Hepatocyte (in vitro differentiated cells): ENCODE measurements around the gene ADGRG6. TPM values are rescaled to one million over a fixed set of nuclear protein-coding genes. Genes with fewer than 3 reads are reported as not detected.

Source experiments
- DNase-seq: peaks from one replicate; pipeline ENCODE4 v3.0.0-alpha.2; 2016; ENCODE audit warnings: low spot score
- H2AFZ ChIP-seq: fragments of 200-600 bp; sonication (generic); 2 replicates; pipeline ENCODE4 v1.6.0; 2016; ENCODE audit warnings: antibody characterized with exemption, mild to moderate bottlenecking
- H3K27ac ChIP-seq: fragments of 200-600 bp; sonication (generic); 2 replicates; pipeline ENCODE4 v1.5.1; 2016; ENCODE audit warnings: mild to moderate bottlenecking
- H3K27me3 ChIP-seq: fragments of 200-600 bp; sonication (generic); 2 replicates; pipeline ENCODE4 v1.6.1; 2016
- H3K36me3 ChIP-seq: fragments of 200-600 bp; sonication (generic); replicated peaks from 2 replicates; pipeline ENCODE4 v1.5.1; 2016; ENCODE audit warnings: low read depth; ENCODE audit not compliant: insufficient read depth
- H3K4me1 ChIP-seq: fragments of 200-600 bp; sonication (generic); 2 replicates; pipeline ENCODE4 v1.5.1; 2016; ENCODE audit warnings: mild to moderate bottlenecking, moderate library complexity; ENCODE audit not compliant: insufficient read depth
- H3K4me2 ChIP-seq: fragments of 200-600 bp; sonication (generic); 2 replicates; pipeline ENCODE4 v1.6.0; 2016
- H3K4me3 ChIP-seq: fragments of 200-600 bp; sonication (generic); 2 replicates; pipeline ENCODE4 v1.5.1; 2016; ENCODE audit warnings: mild to moderate bottlenecking
- H3K79me2 ChIP-seq: fragments of 200-600 bp; sonication (generic); 2 replicates; pipeline ENCODE4 v1.6.0; 2017; ENCODE audit warnings: mild to moderate bottlenecking
- H3K9me2 ChIP-seq: fragments of 200-600 bp; sonication (generic); replicated peaks from 2 replicates; pipeline ENCODE4 v1.6.0; 2017; ENCODE audit warnings: mild to moderate bottlenecking; ENCODE audit not compliant: insufficient read depth
- H3K9me3 ChIP-seq: fragments of 200-600 bp; sonication (generic); 2 replicates; pipeline ENCODE4 v1.5.1; 2016; ENCODE audit warnings: low read depth, mild to moderate bottlenecking
- H4K20me1 ChIP-seq: fragments of 200-600 bp; sonication (generic); 2 replicates; pipeline ENCODE4 v1.6.0; 2016; ENCODE audit warnings: mild to moderate bottlenecking; ENCODE audit not compliant: insufficient read depth, poor library complexity, severe bottlenecking
- EZH2 ChIP-seq: fragments of 200-600 bp; sonication (generic); IDR thresholded peaks from 2 replicates; pipeline ENCODE4 v1.6.1; 2016; ENCODE audit warnings: antibody characterized with exemption, mild to moderate bottlenecking, borderline replicate concordance
- EZH2phosphoT487 ChIP-seq: fragments of 200-600 bp; sonication (generic); IDR thresholded peaks from one replicate; pipeline ENCODE4 v1.6.1; 2018; ENCODE audit warnings: antibody characterized with exemption, mild to moderate bottlenecking, low read depth, moderate library complexity; ENCODE audit not compliant: unreplicated experiment, severe bottlenecking
- WGBS: methylation state at CpG from one replicate; pipeline ENCODE4 v1.1.6; 2016; ENCODE audit warnings: low lambda C conversion rate; ENCODE audit errors: missing lambda C conversion rate; 5-methylcytosine and 5-hydroxymethylcytosine counted together
- polyA plus RNA-seq: library from polyadenylated mRNA; unstranded; fragments of >200 nt; fragmentation: Nextera tagmentation; extraction: Ambion mirVana; gene quantifications from 2 replicates; pipeline ENCODE4 v1.2.1, GENCODE V29; 2016
- total RNA-seq: library from RNA; depleted of rRNA; stranded (reverse); fragments of >200 nt; gene quantifications from 2 replicates; pipeline ENCODE4 v1.2.3, GENCODE V29; 2014
- TF ChIP-seq, protein P1 (sequence below): fragments of 200-600 bp; sonication (generic); IDR thresholded peaks from 2 replicates; pipeline ENCODE4 v1.5.1; 2016; ENCODE audit warnings: antibody characterized with exemption, mild to moderate bottlenecking; ENCODE audit not compliant: poor library complexity

ADGRG6 gene
- total and polyA plus RNA-seq, 2 experiments from 2014 or later, result 13.9 to 92.0 TPM

DNA sequence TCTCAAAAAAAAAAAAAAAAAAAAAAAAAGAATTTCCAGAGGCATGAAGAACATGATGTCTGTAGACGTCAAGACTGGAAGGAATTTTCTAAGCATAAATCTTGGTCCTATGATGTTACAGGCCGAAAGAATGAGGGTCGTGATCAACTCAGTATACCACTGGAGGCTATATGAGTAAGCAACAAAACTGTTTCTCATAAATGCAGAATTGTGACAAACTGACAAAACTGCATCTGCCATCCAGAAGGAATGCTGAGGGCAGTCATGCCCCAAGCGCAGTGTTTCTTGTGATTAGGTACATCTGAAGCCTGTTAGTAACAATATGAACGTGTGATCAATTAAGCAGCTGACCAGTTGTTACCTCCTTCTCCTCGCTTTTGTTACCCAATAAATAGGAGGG, 43.5 kb upstream of the ADGRG6 start:
- H3K9me2 ChIP-seq, result no peaks in the 10 kb centered on the region
- no peaks in the 10 kb centered on the region for H4K20me1 ChIP-seq
- peaks cover 6% of the 10 kb centered on the region for H3K4me1 ChIP-seq
- TF ChIP-seq EZH2phosphoT487, result no peak
- TF ChIP-seq, protein P1, sequence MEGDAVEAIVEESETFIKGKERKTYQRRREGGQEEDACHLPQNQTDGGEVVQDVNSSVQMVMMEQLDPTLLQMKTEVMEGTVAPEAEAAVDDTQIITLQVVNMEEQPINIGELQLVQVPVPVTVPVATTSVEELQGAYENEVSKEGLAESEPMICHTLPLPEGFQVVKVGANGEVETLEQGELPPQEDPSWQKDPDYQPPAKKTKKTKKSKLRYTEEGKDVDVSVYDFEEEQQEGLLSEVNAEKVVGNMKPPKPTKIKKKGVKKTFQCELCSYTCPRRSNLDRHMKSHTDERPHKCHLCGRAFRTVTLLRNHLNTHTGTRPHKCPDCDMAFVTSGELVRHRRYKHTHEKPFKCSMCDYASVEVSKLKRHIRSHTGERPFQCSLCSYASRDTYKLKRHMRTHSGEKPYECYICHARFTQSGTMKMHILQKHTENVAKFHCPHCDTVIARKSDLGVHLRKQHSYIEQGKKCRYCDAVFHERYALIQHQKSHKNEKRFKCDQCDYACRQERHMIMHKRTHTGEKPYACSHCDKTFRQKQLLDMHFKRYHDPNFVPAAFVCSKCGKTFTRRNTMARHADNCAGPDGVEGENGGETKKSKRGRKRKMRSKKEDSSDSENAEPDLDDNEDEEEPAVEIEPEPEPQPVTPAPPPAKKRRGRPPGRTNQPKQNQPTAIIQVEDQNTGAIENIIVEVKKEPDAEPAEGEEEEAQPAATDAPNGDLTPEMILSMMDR, result no peak
- TF ChIP-seq EZH2, result no peak
- H3K4me2 ChIP-seq, result no peak overlapping the region
- H3K36me3 ChIP-seq, result no peaks in the 10 kb centered on the region
- no peak overlapping the region for H3K4me3 ChIP-seq
- H3K9me3 ChIP-seq, result no peaks in the 10 kb centered on the region
- H2AFZ ChIP-seq, result no peak overlapping the region
- H3K27me3 ChIP-seq, result no peaks in the 10 kb centered on the region
- H3K27ac ChIP-seq, result no peak overlapping the region
- no peak for DNase-seq
- H3K79me2 ChIP-seq, result no peaks in the 10 kb centered on the region
- WGBS, result 96% methylated on average over 6 of the region's 6 CpGs

DNA sequence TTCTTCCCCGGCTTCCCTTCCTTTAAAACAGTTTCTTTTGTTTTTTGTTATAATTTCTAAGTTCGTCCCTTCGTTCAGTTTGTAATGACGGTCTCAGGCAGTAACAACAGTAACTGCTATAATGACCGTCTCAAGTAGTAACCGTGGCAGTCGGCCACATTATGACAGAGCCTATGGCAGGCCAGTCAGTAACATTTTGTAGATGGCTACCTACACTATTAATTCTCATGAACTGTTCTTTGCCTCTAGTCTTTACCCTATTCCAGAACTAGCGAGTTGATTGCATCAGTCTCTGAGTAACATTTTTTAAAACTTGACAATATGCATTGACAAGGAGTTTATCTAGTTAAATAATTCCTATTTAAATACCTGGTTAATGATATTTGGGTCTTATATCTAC, 43.0 kb upstream of the ADGRG6 start:
- Histone ChIP-seq H3K79me2 (no peaks in the 10 kb centered on the region), H3K27ac (no peak overlapping the region), H3K9me3 (no peaks in the 10 kb centered on the region), H4K20me1 (no peaks in the 10 kb centered on the region), H3K4me2 (peak overlapping the region; percentile 11), H2AFZ (no peak overlapping the region), H3K9me2 (no peaks in the 10 kb centered on the region), H3K4me3 (no peak overlapping the region), H3K4me1 (peaks cover 6% of the 10 kb centered on the region), H3K27me3 (no peaks in the 10 kb centered on the region), H3K36me3 (no peaks in the 10 kb centered on the region)
- TF ChIP-seq, protein P1, result no peak
- no peak for TF ChIP-seq EZH2
- no peak for TF ChIP-seq EZH2phosphoT487
- WGBS, result 96% methylated on average over 8 of the region's 8 CpGs
- DNase-seq, result no peak

DNA sequence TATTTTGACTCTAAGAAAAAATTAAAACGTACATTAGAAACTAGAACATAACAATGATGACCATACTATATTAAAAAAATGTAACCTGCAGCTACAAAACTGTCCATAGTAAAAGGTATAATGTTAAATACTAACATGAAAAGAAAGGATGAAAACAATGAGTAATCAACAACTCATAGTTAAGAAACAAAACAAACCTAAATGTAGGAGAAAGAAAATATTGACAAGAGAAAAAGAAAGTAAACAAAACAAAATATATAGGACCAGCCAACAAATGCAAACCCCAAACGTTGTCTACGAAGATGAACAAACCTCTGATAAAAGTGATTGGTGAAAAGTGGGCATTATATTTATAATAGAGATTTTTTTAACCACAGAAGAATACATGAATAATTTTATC, 41.1 kb upstream of the ADGRG6 start:
- no peaks in the 10 kb centered on the region for H4K20me1 ChIP-seq
- H3K4me3 ChIP-seq, result no peak overlapping the region
- 76% methylated on average over 3 of the region's 3 CpGs for WGBS
- no peak overlapping the region for H2AFZ ChIP-seq
- TF ChIP-seq EZH2phosphoT487, result no peak
- no peak for TF ChIP-seq EZH2
- TF ChIP-seq, protein P1, result no peak
- no peaks in the 10 kb centered on the region for H3K9me2 ChIP-seq
- H3K79me2 ChIP-seq, result no peaks in the 10 kb centered on the region
- no peaks in the 10 kb centered on the region for H3K36me3 ChIP-seq
- H3K9me3 ChIP-seq, result no peaks in the 10 kb centered on the region
- H3K27me3 ChIP-seq, result no peaks in the 10 kb centered on the region
- no peak overlapping the region for H3K4me2 ChIP-seq
- H3K27ac ChIP-seq, result no peak overlapping the region
- DNase-seq, result no peak
- peaks cover 7% of the 10 kb centered on the region for H3K4me1 ChIP-seq

DNA sequence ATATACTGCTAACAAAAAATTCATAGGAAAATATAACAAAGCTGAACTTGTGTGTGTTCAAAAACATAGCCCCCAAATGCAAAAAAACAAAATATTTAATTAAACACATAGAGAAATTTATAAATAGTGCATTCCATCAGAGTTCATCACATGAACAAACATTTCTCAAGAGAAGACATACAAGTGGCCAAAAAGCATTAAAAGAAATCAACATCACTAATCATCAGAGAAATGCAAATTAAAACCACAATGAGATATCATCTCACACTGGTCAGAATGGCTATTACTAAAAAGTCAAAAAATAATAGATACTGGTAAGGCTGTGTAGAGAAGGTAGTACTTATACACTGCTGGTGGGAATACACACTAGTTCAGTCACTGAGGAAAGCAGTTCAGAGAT, 39.6 kb upstream of the ADGRG6 start:
- DNase-seq, result no peak

More for the DNA sequence above, 39.6 kb upstream of the ADGRG6 start:
- Histone ChIP-seq H2AFZ (no peak overlapping the region), H3K9me2 (no peaks in the 10 kb centered on the region), H3K36me3 (no peaks in the 10 kb centered on the region), H3K79me2 (no peaks in the 10 kb centered on the region), H3K4me1 (peaks cover 9% of the 10 kb centered on the region), H4K20me1 (no peaks in the 10 kb centered on the region), H3K27ac (no peak overlapping the region), H3K9me3 (no peaks in the 10 kb centered on the region), H3K4me3 (no peak overlapping the region), H3K4me2 (no peak overlapping the region), H3K27me3 (no peaks in the 10 kb centered on the region)
- TF ChIP-seq EZH2 (no peak), EZH2phosphoT487 (no peak)
- TF ChIP-seq, protein P1, result no peak
